Measurements from ENCODE around the gene OR6K6. TPM values are rescaled to one million over a fixed set of nuclear protein-coding genes. Genes with fewer than 3 reads are reported as not detected.

OR6K6 gene
- total and polyA plus RNA-seq, 2 experiments from 2014 or later: not detected

DNA sequence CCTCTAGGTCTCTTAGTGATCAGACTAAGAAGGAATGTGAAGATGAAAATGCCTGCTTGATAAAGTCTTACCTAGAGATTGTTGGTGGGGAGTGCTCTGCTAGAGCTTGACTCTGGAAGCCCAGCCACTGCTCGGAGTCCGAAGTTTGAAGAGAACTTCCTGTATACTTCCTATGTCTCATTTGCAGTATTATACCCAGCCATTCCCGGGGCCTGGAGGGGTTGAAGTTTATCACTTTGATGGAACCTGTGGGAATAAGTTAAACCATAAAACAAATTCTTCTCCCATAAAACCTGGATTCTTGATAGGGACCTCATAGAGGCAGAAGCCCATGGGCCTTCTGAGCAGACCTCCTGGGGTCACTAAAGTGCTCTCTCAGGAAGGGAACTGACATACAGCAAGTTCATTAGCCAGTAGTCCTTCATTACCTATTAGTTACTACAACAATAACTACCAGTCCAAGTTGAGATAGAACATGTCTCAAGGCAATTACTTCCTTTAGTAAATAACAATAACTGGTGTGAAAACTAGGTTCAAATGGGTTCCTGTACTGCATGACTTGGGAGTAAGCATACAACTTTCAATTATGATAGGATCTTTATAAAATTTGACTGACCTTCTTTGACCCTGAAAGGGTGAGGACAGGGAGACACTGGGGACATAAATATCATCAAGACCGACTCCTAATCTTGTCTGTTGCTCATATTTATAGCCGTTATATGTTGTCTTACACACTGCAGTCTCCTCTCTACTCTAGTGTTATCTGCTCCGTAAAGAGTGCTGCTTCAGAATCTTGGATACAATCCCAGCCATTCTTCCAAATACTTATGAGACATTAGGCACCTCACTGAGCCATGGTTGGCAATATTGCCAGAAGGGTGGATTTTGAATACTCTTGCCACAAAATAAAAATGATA, 17.7 kb downstream of the OR6K6 start, which contains the start of gene OR6N1:
Gene OR6N1 (minus strand): TSS at position 246 of the 917 bp plus-strand sequence. CDS start 5,513 bp downstream, outside the sequence.
- no peaks in the 10 kb centered on the region for H3K9me3 Mint-ChIP-seq
- H3K4me3 Mint-ChIP-seq: no peak within 1 kb of the TSS
- no peak within 1 kb of the TSS for H3K4me2 ChIP-seq
- no peak within 1 kb of the TSS for H3K4me3 ChIP-seq
- no peaks in the 10 kb centered on the region for H3K4me1 Mint-ChIP-seq
- H3K27ac Mint-ChIP-seq: no peak within 1 kb of the TSS
- DNase-seq (ENCODE audit: low spot score) (no peak), ATAC-seq (no peak)
- peak within 1 kb of the TSS; percentile 12; the same call in 1 of the 2 replicates for H2AFZ ChIP-seq
- no peak within 1 kb of the TSS for H3K27ac ChIP-seq (ENCODE audit: low read depth)
- H3K36me3 Mint-ChIP-seq (ENCODE audit: low read depth): no peaks in the 10 kb centered on the region
- peaks cover 4% of the 10 kb centered on the region; the same call in 1 of the 2 replicates for H3K9me2 ChIP-seq (ENCODE audit: insufficient read depth)
- H3F3A ChIP-seq (replicated peaks; ENCODE audit: low read depth): no peaks in the 10 kb centered on the region
- H3K27me3 Mint-ChIP-seq (ENCODE audit: insufficient read depth, low read depth, poor library complexity): peaks cover 1% of the 10 kb centered on the region
- H4K20me1 ChIP-seq (replicated peaks; ENCODE audit: insufficient read depth): no peaks in the 10 kb centered on the region
- H3K36me3 ChIP-seq (ENCODE audit: insufficient read depth): no peaks in the 10 kb centered on the region
- H3K79me2 ChIP-seq (replicated peaks; ENCODE audit: insufficient read depth): no peaks in the 10 kb centered on the region
- no peaks in the 10 kb centered on the region for H3K4me1 ChIP-seq (ENCODE audit: insufficient read depth)
- H3K27me3 ChIP-seq (ENCODE audit: insufficient read depth): no peaks in the 10 kb centered on the region
- TF ChIP-seq, protein P1, sequence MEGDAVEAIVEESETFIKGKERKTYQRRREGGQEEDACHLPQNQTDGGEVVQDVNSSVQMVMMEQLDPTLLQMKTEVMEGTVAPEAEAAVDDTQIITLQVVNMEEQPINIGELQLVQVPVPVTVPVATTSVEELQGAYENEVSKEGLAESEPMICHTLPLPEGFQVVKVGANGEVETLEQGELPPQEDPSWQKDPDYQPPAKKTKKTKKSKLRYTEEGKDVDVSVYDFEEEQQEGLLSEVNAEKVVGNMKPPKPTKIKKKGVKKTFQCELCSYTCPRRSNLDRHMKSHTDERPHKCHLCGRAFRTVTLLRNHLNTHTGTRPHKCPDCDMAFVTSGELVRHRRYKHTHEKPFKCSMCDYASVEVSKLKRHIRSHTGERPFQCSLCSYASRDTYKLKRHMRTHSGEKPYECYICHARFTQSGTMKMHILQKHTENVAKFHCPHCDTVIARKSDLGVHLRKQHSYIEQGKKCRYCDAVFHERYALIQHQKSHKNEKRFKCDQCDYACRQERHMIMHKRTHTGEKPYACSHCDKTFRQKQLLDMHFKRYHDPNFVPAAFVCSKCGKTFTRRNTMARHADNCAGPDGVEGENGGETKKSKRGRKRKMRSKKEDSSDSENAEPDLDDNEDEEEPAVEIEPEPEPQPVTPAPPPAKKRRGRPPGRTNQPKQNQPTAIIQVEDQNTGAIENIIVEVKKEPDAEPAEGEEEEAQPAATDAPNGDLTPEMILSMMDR (conservative IDR thresholded peaks at IDR 0.05; ENCODE audit: low read depth in 2 of 2): no peak
- TF ChIP-seq ZNF331 (CRISPR knock-in tag; IDR thresholded peaks at IDR 0.05; ENCODE audit: low read depth) (no peak), CREB1 (CRISPR knock-in tag; IDR thresholded peaks at IDR 0.05; ENCODE audit: low read depth) (no peak), ZNF114 (CRISPR knock-in tag; IDR thresholded peaks at IDR 0.05) (no peak), STAT1 (IDR thresholded peaks at IDR 0.05; ENCODE audit: unreplicated experiment) (no peak)
- TF ChIP-seq, protein P2, sequence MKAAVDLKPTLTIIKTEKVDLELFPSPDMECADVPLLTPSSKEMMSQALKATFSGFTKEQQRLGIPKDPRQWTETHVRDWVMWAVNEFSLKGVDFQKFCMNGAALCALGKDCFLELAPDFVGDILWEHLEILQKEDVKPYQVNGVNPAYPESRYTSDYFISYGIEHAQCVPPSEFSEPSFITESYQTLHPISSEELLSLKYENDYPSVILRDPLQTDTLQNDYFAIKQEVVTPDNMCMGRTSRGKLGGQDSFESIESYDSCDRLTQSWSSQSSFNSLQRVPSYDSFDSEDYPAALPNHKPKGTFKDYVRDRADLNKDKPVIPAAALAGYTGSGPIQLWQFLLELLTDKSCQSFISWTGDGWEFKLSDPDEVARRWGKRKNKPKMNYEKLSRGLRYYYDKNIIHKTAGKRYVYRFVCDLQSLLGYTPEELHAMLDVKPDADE (IDR thresholded peaks at IDR 0.05): no peak

- H3K27ac ChIP-seq (ENCODE audit: low read depth): no peak within 1 kb of the TSS
- Mint-ChIP-seq H3K36me3 (ENCODE audit: low read depth) (no peaks in the 10 kb centered on the region), H3K4me1 (no peaks in the 10 kb centered on the region), H3K27ac (no peak within 1 kb of the TSS), H3K9me3 (no peaks in the 10 kb centered on the region), H3K27me3 (ENCODE audit: insufficient read depth, low read depth, poor library complexity) (no peaks in the 10 kb centered on the region), H3K4me3 (no peak within 1 kb of the TSS)
- ATAC-seq (no peak), DNase-seq (ENCODE audit: low spot score) (no peak)
- H3K9me2 ChIP-seq (ENCODE audit: insufficient read depth): no peaks in the 10 kb centered on the region; the same call in 1 of the 2 replicates
- H3F3A ChIP-seq (replicated peaks; ENCODE audit: low read depth): no peaks in the 10 kb centered on the region
- no peaks in the 10 kb centered on the region for H3K36me3 ChIP-seq (ENCODE audit: insufficient read depth)
- no peaks in the 10 kb centered on the region for H3K27me3 ChIP-seq (ENCODE audit: insufficient read depth)
- peak within 1 kb of the TSS; percentile 0; the same call in 1 of the 2 replicates for H2AFZ ChIP-seq
- no peak within 1 kb of the TSS for H3K4me3 ChIP-seq
- H4K20me1 ChIP-seq (replicated peaks; ENCODE audit: insufficient read depth): no peaks in the 10 kb centered on the region
- H3K79me2 ChIP-seq (replicated peaks; ENCODE audit: insufficient read depth): no peaks in the 10 kb centered on the region
- H3K4me2 ChIP-seq: no peak within 1 kb of the TSS
- H3K4me1 ChIP-seq (ENCODE audit: insufficient read depth): no peaks in the 10 kb centered on the region
- TF ChIP-seq JUNB (IDR thresholded peaks at IDR 0.05; ENCODE audit: unreplicated experiment): no peak
- no peak for TF ChIP-seq NANOG (IDR thresholded peaks at IDR 0.05; ENCODE audit: borderline replicate concordance)
- TF ChIP-seq EZH2phosphoT487 (IDR thresholded peaks at IDR 0.05; ENCODE audit: unreplicated experiment): no peak
- no peak for TF ChIP-seq STAT1 (IDR thresholded peaks at IDR 0.05; ENCODE audit: unreplicated experiment)
- TF ChIP-seq EZH2 (IDR thresholded peaks at IDR 0.05; ENCODE audit: low read depth, unreplicated experiment): no peak
- TF ChIP-seq CREB1 (CRISPR knock-in tag; IDR thresholded peaks at IDR 0.05; ENCODE audit: low read depth): no peak
- TF ChIP-seq, protein P2 (IDR thresholded peaks at IDR 0.05): no peak
- TF ChIP-seq POLR2AphosphoS5 (IDR thresholded peaks at IDR 0.05; ENCODE audit: low read depth): no peak
- TF ChIP-seq ZNF114 (CRISPR knock-in tag; IDR thresholded peaks at IDR 0.05): no peak
- TF ChIP-seq ZNF331 (CRISPR knock-in tag; IDR thresholded peaks at IDR 0.05; ENCODE audit: low read depth): no peak
Measured at GRCh38 chr1:158781104-158781503, 26.6 kb downstream of the OR6K6 start, which contains the start of gene OR6N2. TSS of gene OR6N2 (minus strand) at chr1:158781204. CDS start at chr1:158777635, 3,569 bp downstream.
